Natural killer cell (primary cell): ENCODE results near the gene EIPR1. TPM values are rescaled to one million over a fixed set of nuclear protein-coding genes. Genes with fewer than 3 reads are reported as not detected.

Experiments used
- ATAC-seq, 3 donors: fragments of 150-1000 bp in 2 of 3; fragments of 200-7000 bp in 1 of 3; cut with Tn5 transposase; 1 replicate in 1 of 3; 2 replicates in 2 of 3; pipeline ENCODE4 v1.10.0; 2021; ENCODE audit warnings: mild to moderate bottlenecking in 2 of 3, moderate library complexity in 2 of 3
- DNase-seq, 2 donors: peaks; one replicate each; pipeline versions ENCODE4 v3.0.0 to v3.0.0-alpha.2; 2013 to 2021; ENCODE audit warnings: mixed read lengths in 1 of 2
- H3K27ac ChIP-seq: one replicate; pipeline ENCODE4 v1.5.1; 2013; ENCODE audit warnings: mild to moderate bottlenecking, low read length
- H3K27me3 ChIP-seq: one replicate; pipeline ENCODE4 v1.6.1; 2013; ENCODE audit warnings: low read length; ENCODE audit not compliant: control insufficient read depth, insufficient read depth
- H3K36me3 ChIP-seq: one replicate; pipeline ENCODE4 v1.6.1; 2013; ENCODE audit warnings: low read length; ENCODE audit not compliant: control insufficient read depth, insufficient read depth
- H3K4me1 ChIP-seq: one replicate; pipeline ENCODE4 v1.6.1; 2013; ENCODE audit warnings: low read length; ENCODE audit not compliant: control insufficient read depth, insufficient read depth
- H3K4me3 ChIP-seq: one replicate; pipeline ENCODE4 v1.5.1; 2013; ENCODE audit warnings: low read length
- H3K9me3 ChIP-seq: one replicate; pipeline ENCODE4 v1.6.1; 2013; ENCODE audit warnings: low read length; ENCODE audit not compliant: control insufficient read depth, insufficient read depth
- H3K27ac Mint-ChIP-seq, 2 donors: one replicate each; pipeline ENCODE4 v1.8.0; 2022; ENCODE audit warnings: mild to moderate bottlenecking in 2 of 2, mixed read lengths in 2 of 2, moderate library complexity in 1 of 2
- H3K27me3 Mint-ChIP-seq, 2 donors: one replicate each; pipeline ENCODE4 v1.8.0; 2022; ENCODE audit warnings: low read depth in 2 of 2, mixed read lengths in 2 of 2
- H3K36me3 Mint-ChIP-seq: one replicate; pipeline ENCODE4 v1.8.0; 2022; ENCODE audit warnings: mixed read lengths
- H3K4me1 Mint-ChIP-seq, 2 donors: one replicate each; pipeline ENCODE4 v1.8.0; 2022; ENCODE audit warnings: mixed read lengths in 2 of 2
- H3K4me3 Mint-ChIP-seq: one replicate; pipeline ENCODE4 v1.8.0; 2022; ENCODE audit warnings: mild to moderate bottlenecking, moderate library complexity, mixed read lengths
- H3K9me3 Mint-ChIP-seq, 2 donors: one replicate each; pipeline ENCODE4 v1.8.0; 2022; ENCODE audit warnings: mixed read lengths in 2 of 2
- WGBS: methylation state at CpG from one replicate; pipeline ENCODE4 v1.1.7; 2013; ENCODE audit warnings: missing lambda C conversion rate; ENCODE audit not compliant: insufficient coverage; 5-methylcytosine and 5-hydroxymethylcytosine counted together
- intact Hi-C: fragments of 100-400 bp; cut with micrococcal nuclease; formaldehyde crosslinking; loops from one replicate; pipeline ENCODE4 v1.14.2; 2022
- total RNA-seq, 4 donors: library from RNA; stranded (reverse); fragments of 120-200 nt in 1 of 4; gene quantifications; one replicate each; pipeline versions ENCODE4 v1.2.3 to v1.2.4, GENCODE V29; 2013 to 2022
- TF ChIP-seq, protein P1 (sequence below): fragments of 200-600 bp; IDR thresholded peaks from one replicate; pipeline ENCODE4 v1.8.0; 2022; ENCODE audit warnings: antibody characterized with exemption

The EIPR1 gene
- total RNA-seq, 3 donors from 2014 or later (not counting 1 experiment from before 2014, with no cell fraction given), result 26.8 to 28.8 (median 27.9) TPM

DNA sequence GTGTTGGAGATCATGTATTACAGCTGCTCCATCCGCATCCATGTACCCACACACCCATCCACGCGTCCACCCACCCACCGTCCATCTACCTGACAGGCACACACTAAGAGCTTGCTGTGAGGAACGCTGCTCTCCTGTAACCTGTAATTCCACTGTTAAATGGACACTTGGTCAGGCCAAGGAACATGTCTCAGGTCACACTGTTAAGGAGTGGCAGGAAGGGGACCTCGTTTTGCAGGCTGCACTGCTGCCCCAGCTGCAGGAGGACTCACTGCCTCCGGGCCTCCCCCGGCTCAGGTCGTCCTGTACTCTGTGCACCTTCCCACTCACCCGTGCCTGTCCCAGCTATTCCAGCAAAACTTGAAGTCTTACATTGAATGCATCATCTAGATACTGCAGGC is 170.5 kb downstream of the EIPR1 start:
- Mint-ChIP-seq H3K36me3 (no peaks in the 10 kb centered on the region), H3K27me3 (no peaks in the 10 kb centered on the region), H3K27ac (no peak overlapping the region), H3K4me1 (peaks cover 17 to 21% of the 10 kb centered on the region in 2 donors), H3K4me3 (no peak overlapping the region), H3K9me3 (no peaks in the 10 kb centered on the region)
- TF ChIP-seq, protein P1, sequence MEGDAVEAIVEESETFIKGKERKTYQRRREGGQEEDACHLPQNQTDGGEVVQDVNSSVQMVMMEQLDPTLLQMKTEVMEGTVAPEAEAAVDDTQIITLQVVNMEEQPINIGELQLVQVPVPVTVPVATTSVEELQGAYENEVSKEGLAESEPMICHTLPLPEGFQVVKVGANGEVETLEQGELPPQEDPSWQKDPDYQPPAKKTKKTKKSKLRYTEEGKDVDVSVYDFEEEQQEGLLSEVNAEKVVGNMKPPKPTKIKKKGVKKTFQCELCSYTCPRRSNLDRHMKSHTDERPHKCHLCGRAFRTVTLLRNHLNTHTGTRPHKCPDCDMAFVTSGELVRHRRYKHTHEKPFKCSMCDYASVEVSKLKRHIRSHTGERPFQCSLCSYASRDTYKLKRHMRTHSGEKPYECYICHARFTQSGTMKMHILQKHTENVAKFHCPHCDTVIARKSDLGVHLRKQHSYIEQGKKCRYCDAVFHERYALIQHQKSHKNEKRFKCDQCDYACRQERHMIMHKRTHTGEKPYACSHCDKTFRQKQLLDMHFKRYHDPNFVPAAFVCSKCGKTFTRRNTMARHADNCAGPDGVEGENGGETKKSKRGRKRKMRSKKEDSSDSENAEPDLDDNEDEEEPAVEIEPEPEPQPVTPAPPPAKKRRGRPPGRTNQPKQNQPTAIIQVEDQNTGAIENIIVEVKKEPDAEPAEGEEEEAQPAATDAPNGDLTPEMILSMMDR, result no peak
- DNase-seq (no peak), ATAC-seq (no peak)
- Histone ChIP-seq H3K27me3 (no peaks in the 10 kb centered on the region), H3K9me3 (no peaks in the 10 kb centered on the region), H3K4me3 (no peak overlapping the region), H3K36me3 (peaks cover 7% of the 10 kb centered on the region), H3K27ac (no peak overlapping the region), H3K4me1 (no peaks in the 10 kb centered on the region)
- WGBS, result 94% methylated on average over 10 of the region's 10 CpGs
- intact Hi-C loops, result no loop called here

DNA sequence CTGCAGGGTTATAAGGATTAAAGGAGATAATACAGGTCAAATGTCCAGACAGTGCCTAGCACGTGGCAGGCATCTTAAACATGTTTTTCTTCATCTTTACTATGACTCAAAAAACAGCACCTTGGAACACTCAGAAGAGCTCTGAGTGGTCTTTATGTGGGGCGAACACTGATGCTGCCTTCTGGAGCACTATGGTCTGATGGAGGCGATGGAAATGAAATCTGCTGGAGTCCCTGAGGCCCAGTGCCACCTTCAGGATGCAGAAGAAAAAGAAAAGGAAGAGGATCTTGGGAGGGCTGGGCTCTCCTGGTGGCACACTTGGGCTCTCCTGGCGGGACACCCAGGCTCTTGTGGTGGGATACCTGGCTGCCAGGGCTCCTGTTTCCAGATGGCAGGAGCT is 171.8 kb downstream of the EIPR1 start:
- Mint-ChIP-seq H3K4me3 (no peak overlapping the region), H3K4me1 (peaks cover 17 to 21% of the 10 kb centered on the region in 2 donors), H3K27me3 (no peaks in the 10 kb centered on the region), H3K36me3 (no peaks in the 10 kb centered on the region), H3K9me3 (no peaks in the 10 kb centered on the region), H3K27ac (no peak overlapping the region)
- Histone ChIP-seq H3K27ac (no peak overlapping the region), H3K4me3 (no peak overlapping the region), H3K27me3 (no peaks in the 10 kb centered on the region), H3K9me3 (no peaks in the 10 kb centered on the region), H3K36me3 (peaks cover 7% of the 10 kb centered on the region), H3K4me1 (no peaks in the 10 kb centered on the region)
- DNase-seq (no peak), ATAC-seq (no peak)
- WGBS, result 100% methylated on average over 4 of the region's 4 CpGs
- intact Hi-C loops, result no loop called here
- TF ChIP-seq, protein P1, result no peak

DNA sequence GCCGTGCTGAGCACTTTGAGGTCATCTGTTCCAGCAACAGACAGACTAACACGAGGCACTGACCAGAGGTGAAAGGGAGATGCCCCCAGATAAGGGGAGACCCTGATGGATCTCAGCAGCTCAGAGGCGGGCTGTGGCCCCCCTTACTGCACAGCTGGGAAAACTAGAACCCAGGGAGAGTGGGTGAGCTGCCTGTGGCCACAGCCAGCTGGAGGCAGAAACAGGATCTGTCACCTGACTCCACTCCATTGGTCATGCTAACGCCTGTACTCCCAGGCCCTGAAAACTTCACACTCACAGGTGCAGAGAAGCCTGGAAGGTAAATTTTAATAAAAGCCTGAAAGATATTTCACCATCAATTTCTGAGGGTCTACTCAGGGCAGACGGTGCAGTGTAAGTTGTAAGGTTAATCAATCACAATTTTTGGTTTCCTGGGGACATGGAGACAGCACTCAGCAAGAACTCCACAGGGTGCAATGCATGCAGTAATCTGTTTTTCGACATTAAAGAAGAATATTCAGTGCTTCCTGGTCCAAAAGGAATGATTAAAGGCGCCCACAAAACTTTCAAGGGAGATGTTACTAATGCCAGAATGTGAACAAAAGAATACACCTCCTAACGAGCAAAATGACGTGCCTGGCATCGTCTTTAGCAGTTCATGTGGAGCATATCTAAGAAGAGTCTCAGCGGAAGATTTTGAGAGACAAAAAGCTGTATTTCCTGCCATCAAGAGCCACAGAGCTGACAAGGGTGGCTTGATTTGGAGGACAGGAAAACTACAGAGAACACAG is 173.4 kb downstream of the EIPR1 start:
- intact Hi-C loops, result no loop called here
- DNase-seq (no peak), ATAC-seq (no peak)
- H3K4me1 ChIP-seq, result peaks cover 11% of the 10 kb centered on the region
- H3K36me3 Mint-ChIP-seq, result no peaks in the 10 kb centered on the region
- H3K27me3 ChIP-seq, result no peaks in the 10 kb centered on the region
- H3K4me3 ChIP-seq, result no peak overlapping the region
- H3K4me3 Mint-ChIP-seq, result no peak overlapping the region
- peaks cover 7% of the 10 kb centered on the region for H3K36me3 ChIP-seq
- H3K27ac Mint-ChIP-seq, result peak overlapping the region in 1 of 2 donors; percentile 35
- no peak overlapping the region for H3K27ac ChIP-seq
- H3K9me3 ChIP-seq, result peaks cover 7% of the 10 kb centered on the region
- no peaks in the 10 kb centered on the region for H3K9me3 Mint-ChIP-seq
- peaks cover 26 to 28% of the 10 kb centered on the region in 2 donors for H3K4me1 Mint-ChIP-seq
- TF ChIP-seq, protein P1, result no peak
- WGBS, result 90% methylated on average over 10 of the region's 11 CpGs
- H3K27me3 Mint-ChIP-seq, result no peaks in the 10 kb centered on the region
